ENCODE results near the gene MROH2A.

- TF ChIP-seq POLR2A (IDR thresholded peaks at IDR 0.05) (no peak), CTCF (IDR thresholded peaks at IDR 0.05) (no peak)
Measured at GRCh38 chr2:233764264-233764663, 13.9 kb upstream of the MROH2A start.

All from tibial nerve (tissue), 3 donors.